HG03354 (cell line): Measurements from ENCODE around the gene TGFBR3L.

ENCODE experiments used
- ATAC-seq: cut with Tn5 transposase; IDR thresholded peaks from one replicate; pipeline ENCODE4 v1.9.1; 2021; ENCODE audit warnings: mild to moderate bottlenecking; ENCODE audit not compliant: unreplicated experiment, poor library complexity, severe bottlenecking

Gene TGFBR3L

DNA sequence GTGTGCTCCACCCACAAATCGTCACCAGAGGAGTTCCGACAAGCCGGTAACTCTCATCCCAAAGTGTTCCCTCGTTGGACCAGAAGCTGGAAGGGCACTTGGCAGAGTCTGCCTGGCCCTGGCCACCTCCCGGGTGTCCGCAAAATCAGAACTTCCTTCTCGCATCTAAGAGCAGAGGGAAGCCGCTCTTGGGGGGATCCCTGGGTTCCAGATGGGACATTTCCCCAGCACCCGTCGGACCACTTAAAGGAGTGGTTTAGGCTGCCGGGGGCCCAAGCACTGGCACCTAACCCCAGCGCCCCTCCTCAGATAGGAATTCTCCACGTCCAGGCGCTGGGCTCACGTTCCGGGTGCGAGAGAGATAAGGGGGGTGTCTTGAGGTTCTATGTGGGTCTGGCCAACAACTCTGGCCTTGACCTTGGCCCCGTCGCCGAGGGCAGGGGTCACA, 11.8 kb upstream of the TGFBR3L start:
- ATAC-seq = no peak

DNA sequence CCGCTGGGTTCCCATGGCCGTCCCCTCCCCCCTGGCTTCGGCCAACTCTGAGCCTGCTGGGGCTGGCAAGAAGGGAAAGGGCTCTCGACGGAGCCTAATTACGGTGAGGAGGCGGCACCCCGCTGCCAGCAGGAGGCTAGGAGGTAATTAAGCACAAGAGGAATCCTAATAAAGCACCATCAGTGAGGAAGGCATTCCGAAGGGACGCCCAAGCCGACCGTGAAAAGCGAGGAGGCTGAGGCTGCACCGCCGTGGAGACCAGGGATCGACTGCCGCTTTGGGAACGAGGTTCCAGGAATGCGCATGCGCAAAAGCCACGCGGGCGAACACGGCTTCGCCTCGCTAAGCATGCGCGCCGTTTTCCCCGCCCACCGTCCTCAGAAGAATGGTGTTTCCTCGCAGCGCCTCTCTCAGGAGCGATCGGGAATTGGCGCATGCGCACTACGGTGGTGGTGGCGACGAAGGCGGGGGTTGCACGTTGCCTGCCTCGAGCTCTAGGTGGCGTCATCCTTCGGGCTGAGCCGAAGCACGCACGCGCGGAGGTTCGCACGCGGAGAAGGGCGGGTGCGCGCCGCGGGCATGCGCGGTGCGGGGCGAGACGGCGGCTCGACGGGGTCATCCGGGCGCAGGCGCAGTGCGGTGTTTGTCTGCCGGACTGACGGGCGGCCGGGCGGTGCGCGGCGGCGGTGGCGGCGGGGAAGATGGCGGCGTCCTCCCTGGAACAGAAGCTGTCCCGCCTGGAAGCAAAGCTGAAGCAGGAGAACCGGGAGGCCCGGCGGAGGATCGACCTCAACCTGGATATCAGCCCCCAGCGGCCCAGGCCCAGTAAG, 11.2 kb upstream of the TGFBR3L start, which contains the start of gene MAP2K7:
MAP2K7 (plus strand) TSS at position 634 of the 830 bp plus-strand sequence; CDS start at position 702, 68 bp downstream.
- ATAC-seq = peak; percentile 87

DNA sequence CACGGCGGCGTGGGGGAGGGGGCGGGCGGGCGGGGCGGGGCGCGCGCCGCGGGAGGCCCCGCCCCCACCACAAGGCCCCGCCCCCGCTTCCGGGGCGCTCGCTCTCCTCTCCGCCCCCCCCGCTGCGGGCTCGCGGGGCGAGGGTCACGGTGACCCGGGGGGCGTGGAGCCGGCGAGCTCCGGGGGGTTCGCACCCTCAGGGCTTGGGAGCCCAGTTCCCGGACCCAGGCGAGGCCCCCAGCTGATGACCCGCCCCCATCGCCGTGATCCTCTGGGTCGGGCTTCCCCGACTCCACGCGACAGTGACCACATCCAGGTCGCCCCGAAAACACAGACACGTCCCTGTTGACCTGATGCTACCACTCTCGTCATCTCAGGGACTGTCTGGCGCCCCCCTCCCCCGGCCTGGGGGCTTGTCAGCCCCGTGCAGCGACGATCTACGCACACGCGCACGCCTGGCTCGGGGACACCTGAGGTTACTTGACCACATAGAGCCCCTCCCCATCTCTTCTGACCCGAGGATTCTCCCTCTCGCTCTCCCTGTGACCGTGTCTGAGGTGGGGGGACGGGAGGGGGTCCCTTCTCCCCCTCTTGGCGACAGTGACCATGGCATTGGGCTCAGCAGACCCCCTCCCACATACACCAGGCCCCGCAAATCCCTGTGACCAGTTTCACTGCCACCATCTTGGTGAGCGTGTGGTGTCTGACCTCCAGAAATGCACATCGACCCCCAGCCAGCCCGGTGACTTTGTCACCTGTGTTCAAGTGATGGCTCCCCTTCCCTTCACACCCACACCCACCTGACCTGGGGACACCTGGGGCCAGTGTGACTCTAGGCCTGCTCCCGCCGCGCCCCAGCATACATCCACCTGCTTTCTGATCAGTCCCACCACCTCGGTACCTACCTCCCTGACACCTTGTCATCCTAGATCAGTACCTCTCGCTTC, 10.3 kb upstream of the TGFBR3L start:
- peak; percentile 31 for ATAC-seq

DNA sequence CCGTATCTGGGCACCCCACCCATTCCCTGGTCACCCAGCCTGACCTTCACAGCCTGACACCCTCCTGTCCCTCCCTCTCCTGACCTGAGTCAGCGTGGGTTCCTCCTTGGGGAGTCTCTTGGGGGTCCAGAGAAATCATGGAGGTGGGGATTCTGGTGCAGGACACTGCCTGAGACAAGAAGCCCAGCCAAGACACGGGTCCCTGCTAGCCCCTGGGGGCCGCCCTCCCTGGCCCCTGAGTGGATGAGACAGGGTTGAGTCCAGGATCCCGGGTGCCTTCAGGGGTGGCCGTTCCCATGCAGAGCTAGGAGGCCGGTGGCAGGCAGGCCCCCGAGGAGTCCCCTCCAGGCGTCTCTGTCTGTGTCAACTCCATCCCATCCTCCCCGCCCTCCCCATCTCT, 9.4 kb upstream of the TGFBR3L start:
- no peak for ATAC-seq

DNA sequence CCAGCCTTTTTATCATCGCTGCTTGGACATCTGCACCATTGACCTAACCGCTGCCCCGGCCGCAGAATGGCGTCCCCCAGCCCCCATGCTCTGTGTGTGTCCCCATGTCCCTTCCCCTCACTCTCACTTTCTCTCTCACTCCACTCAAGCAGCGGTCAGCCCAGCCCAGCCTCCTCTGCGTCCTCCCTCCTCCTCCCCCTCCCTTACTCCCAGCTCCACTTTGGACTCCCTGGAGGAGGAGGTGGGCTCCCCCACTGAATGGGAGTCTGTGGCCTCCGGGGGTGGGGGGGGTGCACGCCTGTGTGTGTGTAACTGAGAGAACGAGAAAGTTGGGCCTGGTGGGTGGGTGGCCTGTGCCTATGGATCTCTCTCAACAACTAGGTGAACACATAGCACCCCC, 8.8 kb upstream of the TGFBR3L start:
- no peak for ATAC-seq

DNA sequence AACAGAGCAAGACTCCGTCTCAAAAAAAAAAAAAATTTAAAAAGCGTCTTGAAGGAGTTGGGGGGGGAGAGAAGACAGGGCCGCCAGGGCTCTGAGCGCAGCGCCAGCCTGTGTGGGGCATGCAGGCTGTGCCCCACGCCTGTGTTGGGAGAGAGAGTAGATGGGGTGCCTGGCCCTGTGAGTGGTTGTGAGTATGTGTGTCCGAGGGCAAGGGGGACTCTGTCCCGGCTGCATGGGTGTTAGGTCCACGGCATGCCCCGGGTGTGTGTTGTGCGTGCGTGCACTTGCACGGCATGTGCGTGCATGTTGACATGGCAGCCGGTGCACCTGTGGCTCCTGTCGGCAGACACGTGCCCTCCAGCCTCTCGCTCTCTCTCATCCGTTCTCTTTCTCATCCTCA, 7.5 kb upstream of the TGFBR3L start:
- no peak for ATAC-seq

DNA sequence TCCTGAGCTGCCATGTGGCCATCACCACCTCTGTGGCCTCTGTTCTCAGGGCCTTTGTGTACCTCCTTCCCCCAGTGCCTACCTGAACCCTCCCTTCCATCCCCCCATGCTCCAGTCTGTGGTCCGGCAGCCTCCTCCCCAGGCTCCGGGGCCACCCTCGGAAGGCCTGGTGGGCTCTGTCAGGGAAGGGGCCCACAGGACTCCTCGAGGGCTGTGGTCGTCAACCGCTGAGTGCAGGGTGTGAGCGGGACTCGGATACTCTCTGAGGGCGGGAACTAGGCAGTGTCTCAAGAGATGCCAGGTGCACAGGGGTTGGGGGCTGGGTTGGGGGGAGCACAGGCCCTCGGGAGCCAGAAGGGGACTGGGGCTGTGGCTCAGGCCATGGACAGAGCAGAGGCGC, 7.1 kb upstream of the TGFBR3L start:
- ATAC-seq = no peak

DNA sequence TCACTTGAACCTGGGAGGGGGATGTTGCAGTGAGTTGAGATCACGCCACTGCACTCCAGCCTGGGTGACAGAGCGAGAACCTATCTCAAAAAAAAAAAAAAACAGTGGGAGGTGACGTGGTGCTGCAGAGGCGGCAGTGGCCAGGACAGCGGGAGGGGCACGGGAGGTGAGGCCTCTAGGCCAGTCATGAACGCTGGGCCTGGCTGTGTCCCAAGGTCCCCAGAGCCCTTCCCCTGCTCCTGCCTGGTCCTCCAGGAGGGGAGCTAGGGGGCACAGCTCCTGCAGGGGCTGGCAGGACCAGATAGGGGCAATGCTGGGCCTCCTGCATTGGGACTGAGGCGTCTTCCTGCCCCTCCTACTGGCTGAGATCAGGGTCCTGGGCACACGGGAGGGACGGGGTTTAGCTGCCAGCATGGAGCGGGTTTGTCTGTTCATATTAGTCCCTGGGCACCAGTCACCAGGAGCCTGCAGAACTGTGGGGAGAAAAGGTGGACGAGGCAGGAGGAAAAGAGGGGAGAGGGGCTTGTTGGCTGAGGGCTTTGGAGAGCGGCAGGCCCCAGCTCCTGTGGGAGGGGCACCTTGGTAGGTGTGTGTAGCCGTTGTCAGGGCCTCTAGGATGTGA, 6.4 kb upstream of the TGFBR3L start:
- ATAC-seq = no peak

DNA sequence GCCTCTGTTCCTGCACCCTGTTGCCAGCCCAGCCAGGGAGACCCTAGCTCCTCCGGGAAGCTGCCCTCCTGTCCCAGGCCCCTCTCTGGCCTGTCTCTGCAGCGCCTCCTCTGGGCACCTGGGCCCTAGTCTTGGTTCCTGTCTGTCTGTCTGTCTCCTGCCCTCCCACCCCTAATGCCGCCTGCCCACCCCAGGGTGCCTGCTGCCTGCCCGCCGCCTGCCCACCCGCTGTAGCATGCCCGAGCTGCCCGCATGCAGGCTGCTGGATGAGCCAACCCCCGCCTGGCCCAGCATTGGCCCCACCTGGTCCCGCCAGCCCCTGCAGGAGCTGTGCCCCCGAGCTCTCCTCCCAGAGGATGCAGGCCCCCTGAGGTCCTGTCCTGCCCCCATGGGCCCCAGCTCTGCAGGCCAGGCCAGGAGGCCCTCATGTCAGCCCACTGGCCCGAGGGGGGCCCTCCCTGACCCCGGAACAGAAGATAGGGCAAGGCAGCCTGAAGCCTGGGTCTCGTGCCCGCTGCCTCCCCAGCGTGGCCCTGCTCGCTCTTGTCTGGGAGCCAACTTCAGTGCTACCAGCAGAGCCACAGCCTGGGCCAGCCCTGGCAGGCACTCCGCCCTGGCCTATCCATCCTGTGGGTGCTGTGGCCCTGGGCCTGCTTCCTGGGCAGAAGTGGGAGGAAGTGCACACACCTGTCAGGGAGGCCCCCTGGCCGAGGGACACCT, 5.7 kb upstream of the TGFBR3L start:
- ATAC-seq = no peak

DNA sequence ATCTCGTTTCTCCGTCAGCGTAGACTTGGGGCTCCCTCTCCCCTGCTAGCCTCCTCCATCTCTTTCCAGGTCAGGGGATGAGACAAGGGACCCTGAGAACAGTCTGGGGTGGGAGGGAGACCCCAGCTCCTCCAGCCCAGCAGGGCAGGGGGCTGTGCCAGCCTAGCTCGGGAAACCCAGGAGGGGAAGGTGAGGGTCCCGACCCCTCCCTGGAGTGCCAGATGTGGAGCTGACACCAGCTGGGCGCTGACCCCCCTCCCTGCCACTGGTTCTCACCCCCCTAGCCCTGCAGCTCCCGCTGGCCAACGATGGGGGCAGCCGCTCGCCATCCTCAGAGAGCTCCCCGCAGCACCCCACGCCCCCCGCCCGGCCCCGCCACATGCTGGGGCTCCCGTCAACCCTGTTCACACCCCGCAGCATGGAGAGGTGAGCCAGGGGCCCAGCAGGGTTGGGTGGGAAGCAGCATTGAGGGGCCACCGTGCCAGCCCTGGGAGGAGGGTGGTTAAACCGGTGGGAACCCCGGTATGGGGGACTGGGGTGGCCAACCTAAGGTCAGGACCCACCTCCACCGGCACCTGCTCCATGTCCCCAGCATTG, 5.1 kb upstream of the TGFBR3L start:
- no peak for ATAC-seq

DNA sequence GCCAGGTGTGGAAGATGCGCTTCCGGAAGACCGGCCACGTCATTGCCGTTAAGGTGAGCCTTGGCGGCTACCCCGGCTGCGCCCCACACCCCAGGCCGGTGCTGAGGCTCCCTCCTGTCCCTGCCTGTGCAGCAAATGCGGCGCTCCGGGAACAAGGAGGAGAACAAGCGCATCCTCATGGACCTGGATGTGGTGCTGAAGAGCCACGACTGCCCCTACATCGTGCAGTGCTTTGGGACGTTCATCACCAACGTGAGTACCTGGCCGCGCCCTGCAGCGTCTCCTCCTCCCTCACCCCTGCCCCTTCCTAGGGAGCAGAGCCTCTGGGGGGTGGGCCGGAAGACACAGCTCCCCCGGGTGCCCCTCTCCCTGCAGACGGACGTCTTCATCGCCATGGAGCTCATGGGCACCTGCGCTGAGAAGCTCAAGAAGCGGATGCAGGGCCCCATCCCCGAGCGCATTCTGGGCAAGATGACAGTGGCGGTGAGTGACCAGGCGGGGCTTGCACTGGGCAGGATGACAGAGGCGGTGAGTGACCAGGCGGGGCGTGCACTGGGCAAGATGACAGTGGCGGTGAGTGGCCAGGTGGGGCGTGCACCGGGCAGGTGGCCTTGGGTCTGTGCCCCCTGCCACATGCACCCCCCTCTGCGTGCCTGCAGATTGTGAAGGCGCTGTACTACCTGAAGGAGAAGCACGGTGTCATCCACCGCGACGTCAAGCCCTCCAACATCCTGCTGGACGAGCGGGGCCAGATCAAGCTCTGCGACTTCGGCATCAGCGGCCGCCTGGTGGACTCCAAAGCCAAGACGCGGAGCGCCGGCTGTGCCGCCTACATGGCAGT, 4.1 kb upstream of the TGFBR3L start:
- ATAC-seq = no peak

DNA sequence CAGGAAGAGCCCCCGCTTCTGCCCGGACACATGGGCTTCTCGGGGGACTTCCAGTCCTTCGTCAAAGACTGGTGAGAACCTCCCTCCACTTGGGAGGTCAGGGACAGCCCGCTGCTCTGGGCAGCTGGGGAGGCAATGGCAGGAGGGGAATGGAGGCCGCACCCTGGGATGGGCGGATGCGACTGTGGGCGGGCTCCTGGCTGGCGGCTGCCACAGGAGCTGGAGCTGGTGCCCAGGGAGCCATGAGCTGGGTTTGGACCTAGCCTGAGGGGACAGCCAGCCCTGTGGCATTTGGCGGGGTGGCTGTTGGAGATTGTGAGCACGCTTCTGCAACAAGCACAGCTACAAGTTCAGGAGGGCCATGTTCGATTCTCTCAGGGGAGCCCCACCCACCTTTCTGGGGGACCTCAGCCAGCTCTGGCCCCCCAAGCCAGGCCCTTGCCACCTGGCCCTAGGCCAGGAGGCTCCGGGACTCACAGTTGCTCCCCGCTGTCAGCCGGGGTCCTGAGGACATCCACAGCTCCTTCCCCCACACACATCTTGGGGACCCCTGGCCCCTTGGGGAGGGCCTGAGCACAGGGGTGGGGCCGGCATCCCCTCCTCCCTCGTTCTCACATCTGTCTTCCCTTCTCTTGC, 3.0 kb upstream of the TGFBR3L start:
- no peak for ATAC-seq

DNA sequence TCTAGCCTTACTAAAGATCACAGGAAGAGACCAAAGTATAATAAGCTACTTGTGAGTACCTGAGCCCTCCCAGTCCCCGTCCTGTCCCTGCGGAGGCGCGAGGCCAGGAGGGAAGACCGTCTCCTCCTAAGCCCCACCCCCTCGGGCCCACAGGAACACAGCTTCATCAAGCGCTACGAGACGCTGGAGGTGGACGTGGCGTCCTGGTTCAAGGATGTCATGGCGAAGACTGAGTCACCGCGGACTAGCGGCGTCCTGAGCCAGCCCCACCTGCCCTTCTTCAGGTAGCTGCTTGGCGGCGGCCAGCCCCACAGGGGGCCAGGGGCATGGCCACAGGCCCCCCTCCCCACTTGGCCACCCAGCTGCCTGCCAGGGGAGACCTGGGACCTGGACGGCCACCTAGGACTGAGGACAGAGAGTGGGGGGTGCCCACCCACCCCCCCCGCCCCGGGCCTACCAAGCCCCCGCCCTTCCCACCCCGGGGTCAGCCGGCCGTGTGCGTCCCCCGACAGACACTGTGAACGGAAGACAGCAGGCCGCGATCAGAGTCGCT, 2.4 kb upstream of the TGFBR3L start:
- ATAC-seq = no peak

DNA sequence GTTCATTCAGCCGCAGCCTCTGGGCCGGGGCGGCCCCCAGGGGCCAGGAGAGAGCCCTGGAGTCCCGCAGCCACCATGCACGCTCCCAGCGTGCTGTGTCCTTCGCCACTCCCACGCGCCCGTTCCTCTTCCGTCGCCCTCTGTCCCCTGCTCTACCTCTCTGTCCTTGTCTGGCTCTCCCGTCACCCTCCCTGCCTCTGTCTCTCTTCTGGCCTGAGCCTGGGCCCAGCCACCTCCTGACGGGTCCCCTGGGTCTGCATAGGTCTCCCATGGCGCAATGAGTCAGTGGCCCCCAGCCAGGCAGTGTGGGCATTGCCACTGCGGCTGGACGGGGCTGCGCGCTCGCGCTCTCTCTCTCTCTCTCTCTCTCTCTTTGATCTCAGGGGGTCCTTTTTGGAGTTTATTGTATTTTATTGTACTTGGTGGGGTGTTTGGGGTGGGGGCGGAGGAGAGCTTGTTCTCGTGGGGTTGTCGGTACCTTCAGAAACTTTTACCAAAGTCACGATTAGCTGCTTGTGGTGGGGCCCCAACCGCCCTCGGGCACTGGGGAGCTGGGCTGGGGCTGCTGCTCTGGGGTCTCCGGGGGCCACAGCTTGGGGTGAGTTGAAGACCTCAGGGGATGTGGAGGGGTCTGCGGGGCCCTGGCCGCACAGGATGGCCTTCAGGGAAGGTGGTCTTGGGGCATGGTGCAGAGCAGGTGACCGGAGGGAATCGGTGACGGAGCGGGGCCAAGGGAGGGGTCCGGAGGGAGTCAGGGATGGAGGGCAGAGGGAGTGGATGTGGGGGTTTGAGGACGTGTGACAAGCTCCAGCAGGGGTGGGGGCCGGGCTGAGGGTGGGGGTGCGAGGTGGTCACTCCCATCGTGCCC, 1.7 kb upstream of the TGFBR3L start:
- ATAC-seq = no peak

DNA sequence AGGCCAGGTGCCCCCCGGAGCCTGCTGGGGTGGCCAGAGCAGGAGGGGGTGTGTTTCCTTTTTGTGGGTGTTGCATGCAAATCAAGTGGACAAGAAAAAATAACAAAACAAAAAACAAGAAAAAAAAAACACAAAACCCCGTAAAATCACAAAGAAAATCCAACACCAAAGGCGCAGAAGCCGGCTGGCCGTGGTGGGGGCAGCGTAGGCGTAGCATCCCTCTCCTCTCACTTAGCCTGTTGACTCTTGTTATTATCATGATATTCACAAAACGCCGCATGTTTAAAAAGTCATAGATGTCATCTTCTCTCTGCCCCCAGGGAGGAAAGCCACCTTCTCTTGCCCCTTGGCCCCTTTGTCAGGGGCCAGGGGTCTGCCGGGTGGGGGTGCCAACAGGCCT, 978 bp upstream of the TGFBR3L start:
- no peak for ATAC-seq

DNA sequence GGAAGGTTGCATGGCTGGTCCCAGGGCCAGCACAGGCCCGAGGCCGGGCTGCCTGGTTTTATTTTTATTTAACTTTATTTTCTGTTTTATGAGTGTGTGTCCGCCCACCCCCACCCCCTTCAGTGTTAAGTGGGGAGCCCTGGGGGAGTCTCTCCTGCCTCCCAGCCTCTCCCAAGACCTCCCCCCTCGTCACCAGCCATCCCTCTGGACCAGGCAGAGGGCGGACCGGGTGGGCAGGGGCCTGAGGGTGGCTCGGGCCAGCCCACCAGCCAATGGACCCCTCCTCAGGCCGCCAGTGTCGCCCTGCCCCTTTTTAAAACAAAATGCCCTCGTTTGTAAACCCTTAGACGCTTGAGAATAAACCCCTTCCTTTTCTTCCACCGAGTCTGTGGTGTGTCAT, 531 bp upstream of the TGFBR3L start:
- no peak for ATAC-seq
